Transverse colon (tissue), 4 donors: ENCODE results near the gene PDE6A.
A peak's percentile ranks its signal among the peaks of the same experiment; 100 is the strongest.

Experiments
- CTCF ChIP-seq, 5 experiments: fragments of 200-600 bp in 3 of 5; fragments of 450-650 bp in 2 of 5; sonication (generic) in 3 of 5; IDR thresholded peaks; 1 replicate in 2 of 5; 2 replicates in 3 of 5; pipeline ENCODE4 v1.5.1; 2016 to 2017; ENCODE audit warnings: antibody characterized with exemption in 5 of 5, inconsistent platforms in 3 of 5, mild to moderate bottlenecking in 2 of 5, moderate library complexity in 1 of 5
- EP300 ChIP-seq: sonication (generic); formaldehyde crosslinking; IDR thresholded peaks from one replicate; pipeline ENCODE4 v1.6.1; 2017; ENCODE audit warnings: antibody characterized with exemption, low read depth
- POLR2A ChIP-seq: fragments of 450-650 bp; IDR thresholded peaks from one replicate; pipeline ENCODE4 v1.6.1; 2016; ENCODE audit warnings: antibody characterized with exemption, mild to moderate bottlenecking, moderate library complexity
- POLR2AphosphoS5 ChIP-seq, 3 donors: sonication (generic); formaldehyde crosslinking; IDR thresholded peaks; one replicate each; pipeline ENCODE4 v1.6.1; 2016; ENCODE audit warnings: antibody characterized with exemption in 3 of 3

DNA sequence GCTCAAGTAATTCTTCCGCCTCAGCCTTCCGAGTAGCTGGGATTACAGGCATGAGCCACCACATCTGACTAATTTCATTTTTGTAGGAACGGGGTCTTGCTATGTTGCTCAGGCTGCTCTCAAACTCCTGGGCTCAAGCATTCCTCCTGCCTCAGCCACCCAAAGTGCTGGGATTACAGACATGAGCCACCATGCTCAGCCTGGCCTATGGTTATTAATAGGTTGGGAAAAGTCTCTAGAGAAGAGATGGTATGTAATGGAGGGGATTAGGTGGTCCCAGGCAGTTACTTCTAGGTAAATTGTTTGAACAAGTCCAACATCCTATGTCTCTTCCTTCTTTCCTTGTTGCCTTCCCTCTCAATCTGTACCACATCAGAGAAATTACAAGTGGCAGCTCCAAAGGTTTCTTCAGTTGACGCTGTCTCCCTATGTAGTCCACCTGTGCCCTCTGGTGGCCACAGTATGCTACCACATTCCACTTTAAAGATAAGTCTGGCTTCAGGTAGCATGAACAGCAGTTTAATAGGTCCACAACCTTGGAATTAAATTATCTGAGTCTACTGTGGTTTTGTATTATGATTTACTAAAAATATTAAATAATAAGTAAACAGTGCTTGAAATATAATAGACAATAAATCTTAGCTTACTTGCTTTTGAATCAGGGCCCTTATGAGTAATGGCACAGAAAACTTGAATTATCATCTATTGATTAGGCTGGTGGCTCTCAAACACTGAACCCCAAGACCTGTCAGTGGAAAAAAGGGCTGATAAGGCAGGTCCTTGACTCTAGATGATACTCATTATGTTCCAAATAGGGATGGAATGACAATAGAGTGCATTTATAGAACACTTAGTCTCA lies 46.2 kb upstream of the PDE6A start:
- TF ChIP-seq CTCF (IDR thresholded peaks at IDR 0.05) (peak; percentile 88 to 97 (median 92)), POLR2AphosphoS5 (IDR thresholded peaks at IDR 0.05) (no peak), POLR2A (no peak), EP300 (no peak)
